BJ (cell line): Measurements from ENCODE around the gene SETD2. TPM values are rescaled to one million over a fixed set of nuclear protein-coding genes. Genes with fewer than 3 reads are reported as not detected.
A peak's percentile ranks its signal among the peaks of the same experiment; 100 is the strongest.

ENCODE experiments used
- CTCF ChIA-PET: fragments of 350-600 bp; formaldehyde crosslinking; extraction: SDS; loops from one replicate; lab custom pipeline; 2021; ENCODE audit warnings: antibody characterized with exemption, inconsistent platforms; lab: Yijun Ruan, JAX
- POLR2A ChIA-PET: fragments of 300-600 bp; sonication (Branson Sonifier 250); formaldehyde crosslinking; extraction: SDS; loops from one replicate; lab custom pipeline; 2021; ENCODE audit warnings: antibody characterized with exemption; lab: Charles Lee
- DNase-seq: peaks from one replicate; pipeline ENCODE4 v3.0.0-alpha.2; 2011; ENCODE audit warnings: low read depth
- H3K27me3 ChIP-seq: 2 replicates; pipeline ENCODE4 v1.6.0; 2011; ENCODE audit warnings: low read length; ENCODE audit not compliant: control insufficient read depth, insufficient read depth
- H3K36me3 ChIP-seq: 2 replicates; pipeline ENCODE4 v1.5.1; 2011; ENCODE audit warnings: low read length; ENCODE audit not compliant: control insufficient read depth, insufficient read depth
- H3K4me3 ChIP-seq: 2 replicates; pipeline ENCODE4 v1.5.1; 2011; ENCODE audit warnings: low read depth, mild to moderate bottlenecking, control low read depth, low read length
- polyA plus RNA-seq: library from polyadenylated mRNA; depleted of rRNA; stranded (reverse); fragments of >200 nt; gene quantifications from 2 replicates; pipeline ENCODE4 v1.2.3, GENCODE V29; 2011
- TF ChIP-seq, protein P1 (sequence below): IDR thresholded peaks from 2 replicates; pipeline ENCODE4 v1.5.1; 2011; ENCODE audit warnings: low read depth, mild to moderate bottlenecking, control low read depth, inconsistent platforms, low read length, moderate library complexity; ENCODE audit not compliant: insufficient read depth

Gene SETD2
- polyA plus RNA-seq, 1 experiment: 12.9 TPM

GRCh38 chr3:47133641-47134040, 30.3 kb downstream of the SETD2 start:
- POLR2A ChIA-PET: no interaction called here
- H3K27me3 ChIP-seq: no peaks in the 10 kb centered on the region
- CTCF ChIA-PET: interaction anchor here (1.4 to 1.6 kb wide), 2 partner anchors 8 to 11 kb away, joined by 4 read pairs; no protein-coding TSS in a partner anchor
- no peaks in the 10 kb centered on the region for H3K36me3 ChIP-seq
- H3K4me3 ChIP-seq: no peak overlapping the region
- TF ChIP-seq, protein P1, sequence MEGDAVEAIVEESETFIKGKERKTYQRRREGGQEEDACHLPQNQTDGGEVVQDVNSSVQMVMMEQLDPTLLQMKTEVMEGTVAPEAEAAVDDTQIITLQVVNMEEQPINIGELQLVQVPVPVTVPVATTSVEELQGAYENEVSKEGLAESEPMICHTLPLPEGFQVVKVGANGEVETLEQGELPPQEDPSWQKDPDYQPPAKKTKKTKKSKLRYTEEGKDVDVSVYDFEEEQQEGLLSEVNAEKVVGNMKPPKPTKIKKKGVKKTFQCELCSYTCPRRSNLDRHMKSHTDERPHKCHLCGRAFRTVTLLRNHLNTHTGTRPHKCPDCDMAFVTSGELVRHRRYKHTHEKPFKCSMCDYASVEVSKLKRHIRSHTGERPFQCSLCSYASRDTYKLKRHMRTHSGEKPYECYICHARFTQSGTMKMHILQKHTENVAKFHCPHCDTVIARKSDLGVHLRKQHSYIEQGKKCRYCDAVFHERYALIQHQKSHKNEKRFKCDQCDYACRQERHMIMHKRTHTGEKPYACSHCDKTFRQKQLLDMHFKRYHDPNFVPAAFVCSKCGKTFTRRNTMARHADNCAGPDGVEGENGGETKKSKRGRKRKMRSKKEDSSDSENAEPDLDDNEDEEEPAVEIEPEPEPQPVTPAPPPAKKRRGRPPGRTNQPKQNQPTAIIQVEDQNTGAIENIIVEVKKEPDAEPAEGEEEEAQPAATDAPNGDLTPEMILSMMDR: no peak
- DNase-seq: no peak

DNA sequence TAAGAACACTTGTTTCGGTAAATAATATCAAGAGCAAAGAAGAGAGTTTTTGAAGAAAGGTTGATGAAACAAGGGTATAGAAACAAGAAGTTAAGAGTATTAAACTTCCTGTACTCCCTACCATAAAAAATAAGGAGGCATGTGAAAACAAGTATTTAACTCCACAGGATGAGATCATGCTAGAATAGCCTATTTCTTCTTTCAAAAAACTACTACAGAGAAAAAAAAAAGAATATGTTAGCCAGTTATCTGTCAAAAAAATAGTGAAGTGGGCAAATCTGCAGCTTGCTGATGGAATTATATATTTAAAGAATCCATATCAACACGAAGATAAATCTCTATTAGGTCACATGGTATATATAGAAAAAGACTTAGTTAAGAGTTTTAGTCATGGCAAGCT, 33.4 kb downstream of the SETD2 start:
- TF ChIP-seq, protein P1: no peak
- ChIA-PET CTCF (interaction anchor here (0.6 kb wide), 1 partner anchor 39 kb away, joined by 3 read pairs; no protein-coding TSS in a partner anchor), POLR2A (no interaction called here)
- Histone ChIP-seq H3K27me3 (no peaks in the 10 kb centered on the region), H3K4me3 (no peak overlapping the region), H3K36me3 (no peaks in the 10 kb centered on the region)
- no peak for DNase-seq

DNA sequence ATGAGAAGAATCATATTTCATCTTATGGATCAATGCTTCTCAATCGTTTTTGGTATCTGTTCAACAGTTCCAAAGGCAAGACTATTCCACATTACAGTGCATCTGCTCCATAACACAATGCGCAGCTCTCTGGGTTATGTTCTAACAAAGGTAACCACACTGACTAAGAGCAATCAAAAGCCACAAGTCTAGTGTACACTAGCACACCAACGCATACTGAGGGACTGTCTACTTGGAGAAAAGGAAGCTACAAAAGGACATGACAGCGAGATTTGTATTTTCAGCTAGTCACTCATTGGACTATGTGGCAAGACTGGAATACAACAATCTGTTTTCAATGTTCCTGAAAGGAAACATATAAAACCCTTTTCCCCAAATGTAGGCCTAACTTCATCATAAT, 35.8 kb downstream of the SETD2 start:
- Histone ChIP-seq H3K36me3 (peaks cover 2% of the 10 kb centered on the region; the same call in 1 of the 2 replicates), H3K4me3 (no peak overlapping the region), H3K27me3 (no peaks in the 10 kb centered on the region)
- DNase-seq: peak; percentile 3
- POLR2A ChIA-PET: no interaction called here
- TF ChIP-seq, protein P1: no peak
- CTCF ChIA-PET: no interaction called here

DNA sequence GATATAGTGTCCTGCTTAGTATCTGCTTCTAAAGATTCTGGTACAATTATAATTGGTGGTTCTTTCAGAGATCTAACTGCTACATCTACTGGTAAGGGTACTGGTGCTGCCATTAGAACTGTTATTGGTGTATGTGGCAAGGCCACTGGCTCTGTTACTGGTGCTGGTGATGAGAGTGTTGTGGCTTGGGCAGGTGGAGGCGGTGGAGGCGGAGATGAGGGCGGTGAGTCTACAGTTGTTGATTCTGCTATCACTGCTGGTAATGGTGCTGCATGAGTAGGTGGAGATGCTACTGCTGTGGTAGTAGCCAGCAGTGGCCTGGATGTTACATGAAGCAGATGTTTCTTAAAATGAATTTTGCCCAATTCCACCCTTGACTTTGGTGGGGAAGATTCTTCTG, 40.1 kb downstream of the SETD2 start:
- ChIA-PET CTCF (interaction anchor here (1.2 to 1.8 kb wide), 3 partner anchors 10 to 15 kb away, joined by 3 to 4 read pairs (median 3); no protein-coding TSS in a partner anchor), POLR2A (no interaction called here)
- TF ChIP-seq, protein P1: no peak
- no peak for DNase-seq
- H3K27me3 ChIP-seq: no peaks in the 10 kb centered on the region
- H3K4me3 ChIP-seq: no peak overlapping the region
- peaks cover 2% of the 10 kb centered on the region; the same call in 1 of the 2 replicates for H3K36me3 ChIP-seq

DNA sequence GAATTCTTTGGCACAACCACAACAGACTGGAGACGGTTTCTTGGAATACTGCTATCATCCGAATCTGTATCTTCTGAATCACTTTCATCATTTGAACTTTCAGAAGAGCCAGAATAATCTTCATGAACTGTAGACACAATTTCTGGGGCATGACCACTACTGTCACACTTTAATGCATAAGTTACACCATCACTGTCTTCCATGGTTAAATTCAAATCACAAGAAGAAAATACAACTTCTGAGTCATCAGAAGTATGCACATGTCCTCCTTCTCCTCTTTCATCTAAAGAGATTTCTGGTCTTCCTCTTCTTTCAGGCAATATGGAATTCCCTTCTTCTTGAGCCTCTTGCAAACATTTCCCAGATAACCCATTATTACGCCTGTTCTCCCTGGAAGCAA, 42.5 kb downstream of the SETD2 start:
- Histone ChIP-seq H3K36me3 (peaks cover 3% of the 10 kb centered on the region), H3K27me3 (no peaks in the 10 kb centered on the region), H3K4me3 (no peak overlapping the region)
- TF ChIP-seq, protein P1: no peak
- ChIA-PET POLR2A (no interaction called here), CTCF (no interaction called here)
- no peak for DNase-seq
